Panc1 (cell line): ENCODE results near the gene WWOX. TPM values are rescaled to one million over a fixed set of nuclear protein-coding genes. Genes with fewer than 3 reads are reported as not detected.

Experiments used
- ATAC-seq: fragments of 200-7000 bp; cut with Tn5 transposase; 2 replicates; pipeline ENCODE4 v1.9.1; 2020; ENCODE audit warnings: mild to moderate bottlenecking, moderate library complexity
- BruUV-seq: library from RNA; stranded (reverse); fragments of 400-500 nt; replicated peaks from 2 replicates; lab custom pipeline; 2021; lab: Mats Ljungman, UMichigan
- CTCF ChIA-PET: fragments of 300-600 bp; sonication (Branson Sonifier 250); formaldehyde crosslinking; loops from one replicate; lab custom pipeline; 2022; ENCODE audit warnings: antibody characterized with exemption; lab: Charles Lee
- POLR2A ChIA-PET: fragments of 300-600 bp; sonication (Branson Sonifier 250); formaldehyde crosslinking; loops from one replicate; lab custom pipeline; 2022; ENCODE audit warnings: antibody characterized with exemption; lab: Charles Lee
- DNase-seq: peaks from one replicate; pipeline ENCODE4 v3.0.0-alpha.2; 2010; ENCODE audit warnings: low read depth, low spot score
- H3K27ac ChIP-seq: 2 replicates; pipeline ENCODE4 v1.5.1; 2011; ENCODE audit warnings: mild to moderate bottlenecking, low read length, inconsistent platforms
- H3K27me3 ChIP-seq: fragments of 200-500 bp; sonication (Bioruptor generic); 2 replicates; pipeline ENCODE4 v1.6.0; 2014; ENCODE audit warnings: low read length, inconsistent platforms; ENCODE audit not compliant: control insufficient read depth, insufficient read depth
- H3K36me3 ChIP-seq: fragments of 200-500 bp; sonication (Bioruptor generic); 2 replicates; pipeline ENCODE4 v1.5.1; 2014; ENCODE audit warnings: inconsistent platforms, mild to moderate bottlenecking, low read length, moderate library complexity; ENCODE audit not compliant: control insufficient read depth, insufficient read depth
- H3K4me1 ChIP-seq: 2 replicates; pipeline ENCODE4 v1.5.1; 2011; ENCODE audit warnings: inconsistent platforms, mild to moderate bottlenecking, low read length, moderate library complexity; ENCODE audit not compliant: control insufficient read depth, insufficient read depth
- H3K4me3 ChIP-seq, 2 experiments: 2 replicates each; pipeline ENCODE4 v1.5.1; 2011 to 2012; ENCODE audit warnings: low read depth in 2 of 2, low read length in 2 of 2, mild to moderate bottlenecking in 2 of 2, inconsistent platforms in 1 of 2, moderate library complexity in 1 of 2
- H3K9me3 ChIP-seq: fragments of 200-500 bp; sonication (Bioruptor generic); 2 replicates; pipeline ENCODE4 v1.5.1; 2014; ENCODE audit warnings: low read depth, mild to moderate bottlenecking, inconsistent platforms, low read length, moderate library complexity; ENCODE audit not compliant: control insufficient read depth, insufficient read depth
- CTCF ChIP-seq: fragments of 450-650 bp; IDR thresholded peaks from 2 replicates; pipeline ENCODE4 v1.5.1; 2017; ENCODE audit warnings: mild to moderate bottlenecking
- POLR2AphosphoS5 ChIP-seq: IDR thresholded peaks from 2 replicates; pipeline ENCODE4 v1.6.1; 2012; ENCODE audit warnings: mild to moderate bottlenecking, low read depth, low read length, moderate library complexity
- REST ChIP-seq, 2 experiments: IDR thresholded peaks; 2 replicates each; pipeline ENCODE4 v1.6.1; 2011 to 2012; ENCODE audit warnings: low read depth in 2 of 2, control low read depth in 1 of 2, low read length in 1 of 2, mild to moderate bottlenecking in 1 of 2, moderate library complexity in 1 of 2; ENCODE audit not compliant: insufficient read depth in 1 of 2
- SIN3A ChIP-seq: IDR thresholded peaks from 2 replicates; pipeline ENCODE4 v1.6.1; 2012; ENCODE audit warnings: low read depth, mild to moderate bottlenecking, low read length, moderate library complexity, borderline replicate concordance; ENCODE audit not compliant: insufficient read depth
- TCF7L2 ChIP-seq: IDR thresholded peaks from 2 replicates; pipeline ENCODE4 v1.6.1; 2011; ENCODE audit warnings: mild to moderate bottlenecking, low read depth, low read length, inconsistent platforms
- in situ Hi-C: cut with HindIII; loops from 2 replicates; pipeline ENCODE4 v1.10.0; 2016; ENCODE audit warnings: low sequenced_read_pairs, low pct_unique_long_range_greater_than_20kb
- intact Hi-C: fragments of 100-400 bp; cut with micrococcal nuclease; formaldehyde crosslinking; loops from one replicate; pipeline ENCODE4 v1.10.0; 2022; ENCODE audit not compliant: unreplicated experiment
- total RNA-seq: library from RNA; stranded (reverse); gene quantifications from one replicate; pipeline ENCODE4 v1.2.1, GENCODE V29; 2021; ENCODE audit not compliant: unreplicated experiment

Gene WWOX
- total RNA-seq, 1 experiment from 2014 or later = 12.5 TPM

DNA sequence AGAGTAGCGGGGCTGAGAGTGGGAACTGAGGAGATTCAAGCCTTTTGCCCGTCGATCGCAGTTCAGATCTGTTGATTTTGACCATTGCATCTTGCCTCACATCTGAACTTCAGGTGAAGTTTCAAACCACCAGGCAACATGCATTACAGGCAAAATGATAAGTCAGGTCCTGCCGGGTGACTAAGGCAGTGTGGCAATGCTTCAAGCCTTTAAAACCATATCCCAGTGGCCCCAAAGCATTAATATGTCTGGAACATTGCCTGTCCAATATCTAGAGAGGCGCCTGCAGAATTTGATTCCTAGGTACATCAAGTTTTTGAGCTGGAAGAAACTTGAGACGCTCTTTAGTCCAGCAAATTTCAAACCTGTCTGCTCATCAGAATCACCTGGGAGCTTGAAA lies 998.3 kb downstream of the WWOX start:
- no peak for DNase-seq
- in situ Hi-C loops (no loop called here), intact Hi-C loops (no loop called here)
- no peak for TF ChIP-seq CTCF
- no peak for TF ChIP-seq REST (IDR thresholded peaks at IDR 0.05; ENCODE audit: insufficient read depth in 1 of 2, low read depth in 2 of 2, low read length in 1 of 2)
- no peak for TF ChIP-seq POLR2AphosphoS5
- no peak for TF ChIP-seq SIN3A
- no peak for TF ChIP-seq TCF7L2
- H3K27ac ChIP-seq = no peak overlapping the region
- no peak overlapping the region for H3K4me3 ChIP-seq
- H3K4me1 ChIP-seq = no peaks in the 10 kb centered on the region
- no peaks in the 10 kb centered on the region; the same call in 1 of the 2 replicates for H3K27me3 ChIP-seq
- ATAC-seq = no peak
- POLR2A ChIA-PET = no interaction called here
- H3K36me3 ChIP-seq = no peaks in the 10 kb centered on the region
- BruUV-seq = no TSS peak
- H3K9me3 ChIP-seq = no peaks in the 10 kb centered on the region
- CTCF ChIA-PET = no interaction called here

- Histone ChIP-seq H3K36me3 (no peaks in the 10 kb centered on the region), H3K4me3 (no peak overlapping the region), H3K27me3 (no peaks in the 10 kb centered on the region; the same call in 1 of the 2 replicates), H3K4me1 (no peaks in the 10 kb centered on the region), H3K9me3 (no peaks in the 10 kb centered on the region), H3K27ac (no peak overlapping the region)
- no TSS peak for BruUV-seq
- ChIA-PET CTCF (no interaction called here), POLR2A (no interaction called here)
- DNase-seq (no peak), ATAC-seq (no peak)
- in situ Hi-C loops (no loop called here), intact Hi-C loops (no loop called here)
- no peak for TF ChIP-seq SIN3A
- no peak for TF ChIP-seq REST (IDR thresholded peaks at IDR 0.05; ENCODE audit: insufficient read depth in 1 of 2, low read depth in 2 of 2, low read length in 1 of 2)
- no peak for TF ChIP-seq POLR2AphosphoS5
Measured at GRCh38 chr16:79098907-79099306, 999.5 kb downstream of the WWOX start.
